Measurements from ENCODE around the gene MON1A.
"Not testable (repeated sequence)": the region's sequence is repeated elsewhere in the genome, so short reads cannot be mapped to it uniquely, and the experiment has no call there.

MON1A gene

DNA sequence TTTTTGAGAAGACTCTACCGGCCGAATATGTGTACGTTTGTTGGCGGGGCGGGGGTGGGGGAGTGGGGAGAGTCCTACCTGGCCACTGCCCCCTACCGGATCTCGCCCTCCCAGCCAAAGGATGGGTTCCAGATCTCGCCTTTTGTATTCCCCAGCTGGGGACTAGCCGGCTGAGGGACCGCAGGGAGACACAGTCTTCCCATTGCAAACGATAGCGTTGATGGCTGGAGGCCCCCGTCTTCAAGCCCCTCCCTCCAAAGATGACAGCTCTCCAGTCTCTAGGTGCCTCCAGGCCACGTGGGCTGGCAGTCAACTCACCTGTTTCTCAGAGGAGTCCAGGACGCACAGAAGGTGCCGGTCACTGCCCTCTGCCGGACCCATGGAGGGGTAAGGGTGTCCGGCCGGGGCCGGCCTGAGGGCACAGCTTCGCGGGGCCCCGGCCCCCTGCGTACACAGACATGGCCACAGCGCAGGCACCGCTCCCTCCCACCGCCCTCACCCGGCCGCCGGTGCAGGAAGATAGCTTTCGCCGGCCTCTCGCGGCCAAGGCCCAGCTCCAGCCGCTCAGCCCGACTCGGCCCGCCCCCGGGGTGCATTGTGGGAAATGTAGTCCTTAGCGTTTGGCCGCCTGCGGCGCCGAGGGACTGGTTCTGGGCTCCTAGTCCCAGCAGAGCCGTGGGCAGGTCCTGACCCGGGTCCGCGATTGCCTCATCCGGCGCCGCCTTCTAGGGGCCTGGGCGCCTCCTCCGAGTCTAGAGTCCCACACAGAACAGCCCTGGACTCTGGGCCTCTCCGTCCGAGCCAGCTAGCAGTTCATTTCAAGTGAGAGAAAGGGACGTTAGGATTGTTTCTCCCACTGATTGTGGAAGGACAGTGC lies at the start of gene MON1A:
MON1A (minus strand) TSS at position 521 of the 877 bp plus-strand sequence. CDS start 16,465 bp downstream, outside the sequence.
- DNase-seq (ENCODE audit: low read depth): no peak

- no peak for DNase-seq (ENCODE audit: low read depth)
Measured at GRCh38 chr3:49976942-49977341, 47.3 kb upstream of the MON1A start.

GRCh38 chr3:49972656-49973055 lies 43.0 kb upstream of the MON1A start:
- no peak for DNase-seq (ENCODE audit: low read depth)

DNA sequence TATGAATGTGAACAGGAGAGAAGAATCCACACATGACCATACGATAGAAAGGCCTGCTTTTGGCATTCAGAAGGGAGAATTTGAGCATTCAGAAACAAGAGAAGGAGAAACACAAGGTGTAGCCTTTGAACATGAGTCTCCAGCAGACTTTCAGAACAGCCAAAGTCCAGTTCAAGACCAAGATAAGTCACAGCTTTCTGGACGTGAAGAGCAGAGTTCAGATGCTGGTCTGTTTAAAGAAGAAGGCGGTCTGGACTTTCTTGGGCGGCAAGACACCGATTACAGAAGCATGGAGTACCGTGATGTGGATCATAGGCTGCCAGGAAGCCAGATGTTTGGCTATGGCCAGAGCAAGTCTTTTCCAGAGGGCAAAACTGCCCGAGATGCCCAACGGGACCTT lies 38.7 kb upstream of the MON1A start:
- no peak for DNase-seq (ENCODE audit: low read depth)

DNA sequence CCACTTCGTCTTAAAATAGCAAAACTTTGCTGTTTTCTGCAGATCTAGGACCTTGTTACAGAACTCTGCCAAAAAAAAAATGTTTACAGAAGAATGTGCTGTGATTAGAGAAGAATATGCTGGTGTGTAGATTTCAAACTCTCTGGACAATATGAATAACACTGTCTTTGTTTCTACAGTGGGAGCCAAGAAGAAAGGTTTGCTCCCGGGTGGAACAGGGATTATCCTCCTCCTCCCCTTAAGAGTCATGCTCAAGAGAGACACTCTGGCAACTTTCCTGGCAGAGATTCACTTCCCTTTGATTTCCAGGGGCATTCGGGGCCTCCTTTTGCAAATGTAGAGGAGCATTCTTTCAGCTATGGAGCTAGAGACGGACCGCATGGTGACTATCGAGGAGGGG lies 37.7 kb upstream of the MON1A start:
- DNase-seq (ENCODE audit: low read depth): no peak

GRCh38 chr3:49966233-49966942 lies 36.8 kb upstream of the MON1A start:
- no peak for DNase-seq (ENCODE audit: low read depth)

DNA sequence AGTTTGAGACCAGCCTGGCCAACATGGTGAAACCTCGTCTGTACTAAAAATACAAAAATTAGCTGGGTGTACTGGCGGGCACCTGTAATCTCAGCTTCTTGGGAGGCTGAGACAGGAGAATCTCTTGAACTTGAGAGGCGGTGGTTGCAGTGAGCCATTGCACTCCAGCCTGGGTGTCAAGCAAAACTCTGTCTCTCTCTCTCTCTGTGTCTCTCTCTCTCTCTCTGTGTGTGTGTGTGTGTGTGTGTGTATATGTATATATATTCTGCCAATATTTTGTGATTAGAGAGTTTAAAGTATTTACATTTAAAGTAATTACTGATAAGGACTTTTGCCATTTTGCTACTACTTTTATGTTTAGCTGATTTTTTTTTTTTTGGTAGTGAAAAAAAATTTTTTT lies 26.0 kb upstream of the MON1A start:
- DNase-seq (ENCODE audit: low read depth): no peak

GRCh38 chr3:49952924-49953323 lies 23.3 kb upstream of the MON1A start:
- no peak for DNase-seq (ENCODE audit: low read depth)

DNA sequence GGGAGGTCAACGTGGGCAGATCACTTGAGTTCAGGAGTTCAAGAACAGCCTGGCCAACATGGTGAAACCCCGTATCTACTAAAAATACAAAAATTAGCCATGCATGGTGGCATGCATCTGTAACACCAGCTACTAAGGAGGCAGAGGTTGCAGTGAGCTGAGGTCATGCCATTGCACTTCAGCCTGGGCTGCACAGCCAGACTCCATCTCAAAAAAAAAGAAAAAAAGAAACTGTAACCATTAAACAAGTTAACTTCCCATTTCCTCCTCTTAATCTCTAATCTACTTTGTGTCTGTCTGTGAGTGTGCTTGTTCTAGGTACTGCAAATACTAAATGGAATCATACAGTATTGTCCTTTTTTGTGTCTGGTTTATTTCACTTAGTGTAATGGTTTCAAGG lies 13.0 kb upstream of the MON1A start:
- no peak for DNase-seq (ENCODE audit: low read depth)

GRCh38 chr3:49940667-49941249 lies 11.1 kb upstream of the MON1A start:
- DNase-seq (ENCODE audit: low read depth): no peak

DNA sequence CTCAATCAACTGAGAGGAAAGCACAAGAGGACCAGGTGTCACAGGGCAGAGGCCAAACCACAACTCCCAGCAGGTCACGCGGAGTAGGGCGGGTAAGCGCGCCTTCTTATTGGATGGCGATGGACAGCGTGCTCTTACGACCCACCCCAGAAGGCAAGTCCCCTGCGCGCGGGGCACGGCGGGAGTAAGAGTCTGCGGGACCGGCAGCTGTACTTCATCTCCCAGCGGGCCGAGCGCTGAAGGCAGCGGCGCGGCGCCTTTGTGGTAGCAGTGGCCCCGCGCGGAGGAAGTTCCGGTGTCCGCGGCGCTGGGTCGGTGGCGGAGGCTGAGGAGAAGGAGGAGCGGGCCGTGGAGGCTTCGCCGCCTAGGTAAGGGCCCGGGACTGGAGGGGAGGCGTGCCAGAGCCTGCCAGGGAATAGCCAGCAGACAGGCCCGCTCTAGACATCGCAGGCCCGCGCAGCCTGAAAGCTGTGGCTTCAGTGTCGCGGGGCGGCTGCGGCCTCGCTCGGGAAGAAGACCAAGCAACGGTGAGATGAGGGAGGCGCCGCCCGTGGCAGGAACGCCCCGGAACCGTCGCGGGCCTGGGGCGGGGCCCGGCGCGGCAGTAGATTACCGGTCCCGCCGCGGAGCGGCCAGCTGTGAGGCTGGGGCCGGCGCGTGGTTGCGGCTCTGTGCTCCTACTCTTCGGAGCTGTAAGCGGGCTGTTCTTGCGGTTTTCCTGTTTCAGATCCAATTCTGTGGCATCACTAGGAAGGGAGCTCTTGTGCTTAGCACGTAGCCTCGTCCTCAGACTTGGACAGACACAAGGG lies 10.5 kb upstream of the MON1A start, which contains the start of gene RBM6:
RBM6 (plus strand) TSS at position 293 of the 809 bp plus-strand sequence. CDS start 22,492 bp downstream, outside the sequence.
- peak; percentile 88 for DNase-seq (ENCODE audit: low read depth)

DNA sequence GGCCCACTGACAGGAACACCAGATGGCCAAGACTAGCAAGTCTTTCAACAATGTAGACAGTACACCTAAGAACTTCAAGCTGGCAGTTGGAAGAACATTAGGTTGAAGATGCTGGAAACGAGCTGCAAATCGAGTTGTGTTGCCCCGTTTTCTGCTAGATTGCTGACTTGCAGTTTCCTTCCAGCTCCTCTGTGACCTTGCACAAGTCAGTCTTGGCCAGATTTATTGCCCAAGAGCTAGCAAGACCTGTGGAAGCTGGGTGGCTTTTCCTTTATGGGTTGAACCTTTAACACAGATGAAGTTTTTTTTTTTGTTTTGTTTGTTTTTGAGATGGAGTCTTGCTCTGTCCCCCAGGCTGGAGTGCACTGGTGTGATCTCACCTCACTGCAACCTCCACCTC lies 7.5 kb upstream of the MON1A start:
- no peak for DNase-seq (ENCODE audit: low read depth)

DNA sequence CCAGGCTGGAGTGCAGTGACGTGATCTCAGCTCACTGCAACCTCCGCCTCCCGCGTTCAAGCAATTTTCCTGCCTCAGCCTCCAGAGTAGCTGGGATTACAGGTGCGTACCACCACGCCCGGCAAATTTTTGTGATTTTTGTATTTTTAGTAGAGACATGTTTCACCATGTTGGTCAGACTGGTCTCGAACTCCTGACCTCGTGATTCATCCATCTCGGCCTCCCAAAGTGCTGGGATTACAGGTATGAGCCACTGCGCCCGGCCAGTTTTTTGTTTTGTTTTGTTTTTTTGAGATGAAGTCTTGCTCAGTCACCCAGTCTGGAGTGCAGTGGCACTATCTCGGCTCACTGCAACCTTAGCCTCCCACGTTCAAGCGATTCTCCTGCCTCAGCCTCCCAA lies 2.7 kb upstream of the MON1A start:
- not testable (repeated sequence) for DNase-seq (ENCODE audit: low read depth)

DNA sequence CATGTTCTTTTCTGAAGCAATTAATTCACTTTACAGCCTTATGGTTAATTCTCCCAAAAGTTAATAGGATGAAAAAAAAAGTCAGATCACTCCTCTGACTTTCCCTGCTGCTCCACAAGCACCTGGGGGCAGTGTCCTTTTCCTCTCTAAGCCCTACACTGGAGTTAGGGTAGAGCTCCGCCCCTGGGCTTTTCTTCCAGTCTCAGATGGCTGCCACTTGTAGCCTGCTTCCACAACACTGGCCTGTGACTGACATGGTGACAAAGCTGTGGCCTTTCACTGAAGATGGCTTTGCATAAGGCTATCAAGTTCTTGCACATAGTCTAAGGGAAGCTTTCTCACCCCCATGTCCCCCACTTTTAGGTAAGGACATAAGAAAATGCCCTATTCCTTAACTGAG lies 1.3 kb upstream of the MON1A start:
- no peak for DNase-seq (ENCODE audit: low read depth)

- DNase-seq (ENCODE audit: low read depth): no peak
Measured at GRCh38 chr3:49930168-49930690, 618 bp upstream of the MON1A start.

- DNase-seq (ENCODE audit: low read depth): no peak
Measured at GRCh38 chr3:49928481-49929017, 1.1 kb downstream of the MON1A start.

DNA sequence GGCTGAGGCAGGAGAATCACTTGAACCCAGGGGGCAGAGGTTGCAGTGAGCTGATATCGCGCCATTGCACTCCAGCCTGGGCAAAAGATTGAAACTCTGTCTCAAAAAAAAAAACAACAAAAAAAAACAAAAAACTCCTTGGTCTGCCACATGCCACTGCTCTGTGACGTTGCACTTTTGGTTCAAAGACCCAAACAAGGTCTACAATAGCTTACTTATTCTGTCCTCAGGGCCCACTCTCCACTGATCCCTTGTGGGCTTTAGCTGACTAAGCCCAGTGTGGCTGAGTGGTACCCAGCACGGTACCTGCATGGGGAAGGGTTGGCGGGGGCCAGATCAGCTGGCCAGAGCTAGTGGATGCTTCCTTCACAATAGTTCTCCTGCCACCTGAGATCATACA lies 1.8 kb downstream of the MON1A start:
- DNase-seq (ENCODE audit: low read depth): no peak

DNA sequence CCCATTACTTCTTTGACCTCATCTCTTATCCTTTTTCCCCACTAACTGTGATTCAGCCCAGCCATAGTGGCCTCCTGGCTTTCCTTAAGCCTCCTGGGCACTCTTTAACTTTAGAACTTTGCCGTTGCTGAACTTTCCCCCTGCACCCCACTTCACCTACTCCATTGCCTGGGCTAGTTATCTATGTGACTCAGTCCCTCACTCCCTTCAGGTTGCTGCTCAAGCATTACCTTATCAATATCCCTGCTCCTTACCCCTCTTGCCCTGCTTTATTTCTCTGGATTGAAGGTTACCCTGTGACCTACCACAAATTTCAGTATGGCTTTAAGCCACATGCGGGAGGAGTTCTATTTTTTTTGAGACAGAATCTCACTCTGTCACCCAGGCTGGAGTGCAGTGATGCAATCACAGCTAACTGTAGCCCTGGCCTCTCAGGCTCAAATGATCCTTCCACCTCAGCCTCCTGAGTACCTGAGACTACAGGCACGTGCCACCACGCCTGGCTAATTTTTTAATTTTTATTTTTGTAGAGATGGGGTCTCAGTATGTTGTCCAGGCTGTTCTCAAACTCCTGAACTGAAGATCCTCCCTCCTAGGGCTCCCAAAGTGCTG lies 3.4 kb downstream of the MON1A start:
- no peak for DNase-seq (ENCODE audit: low read depth)

DNA sequence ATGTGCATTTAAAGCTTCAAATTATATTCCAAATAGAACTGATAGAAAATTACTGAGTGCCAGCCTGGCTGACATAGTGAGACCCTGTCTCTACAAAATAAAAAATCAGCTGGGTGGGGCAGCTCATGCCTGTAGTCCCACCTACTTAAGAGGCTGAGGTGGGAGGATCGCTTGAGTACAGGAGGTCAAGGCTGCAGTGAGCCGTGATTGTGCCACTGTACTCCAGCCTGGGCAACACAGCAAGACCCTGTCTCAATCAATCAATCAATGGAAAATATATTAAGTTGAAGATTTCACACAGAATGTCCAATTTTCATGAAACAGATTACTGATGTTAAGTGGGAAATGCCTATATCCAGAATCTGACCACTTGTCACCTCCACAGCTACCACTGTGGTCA lies 4.1 kb downstream of the MON1A start:
- DNase-seq (ENCODE audit: low read depth): no peak

DNA sequence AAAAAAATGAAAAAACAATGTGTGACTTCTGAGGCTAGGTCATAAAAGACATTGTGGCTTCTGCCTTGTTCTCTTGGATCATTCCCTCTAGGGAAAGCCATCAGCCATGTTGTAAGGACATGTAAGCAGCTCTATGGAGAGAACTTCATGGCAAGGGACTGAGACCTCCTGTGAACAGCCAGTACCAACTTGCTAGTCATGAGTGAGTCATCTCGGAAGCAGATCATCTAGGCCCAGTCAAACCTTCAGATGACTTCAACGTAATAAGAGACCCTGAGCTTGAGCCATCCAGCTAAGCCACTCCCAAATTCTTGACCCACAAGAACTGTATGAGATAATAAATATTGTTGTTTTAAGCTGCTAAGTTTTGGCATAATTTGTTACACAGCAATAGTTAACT lies 4.9 kb downstream of the MON1A start:
- peak; percentile 75 for DNase-seq (ENCODE audit: low read depth)
